ENCODE data around the gene MOB2.
"Not testable (repeated sequence)": the region's sequence is repeated elsewhere in the genome, so short reads cannot be mapped to it uniquely, and the experiment has no call there.

The MOB2 gene

DNA sequence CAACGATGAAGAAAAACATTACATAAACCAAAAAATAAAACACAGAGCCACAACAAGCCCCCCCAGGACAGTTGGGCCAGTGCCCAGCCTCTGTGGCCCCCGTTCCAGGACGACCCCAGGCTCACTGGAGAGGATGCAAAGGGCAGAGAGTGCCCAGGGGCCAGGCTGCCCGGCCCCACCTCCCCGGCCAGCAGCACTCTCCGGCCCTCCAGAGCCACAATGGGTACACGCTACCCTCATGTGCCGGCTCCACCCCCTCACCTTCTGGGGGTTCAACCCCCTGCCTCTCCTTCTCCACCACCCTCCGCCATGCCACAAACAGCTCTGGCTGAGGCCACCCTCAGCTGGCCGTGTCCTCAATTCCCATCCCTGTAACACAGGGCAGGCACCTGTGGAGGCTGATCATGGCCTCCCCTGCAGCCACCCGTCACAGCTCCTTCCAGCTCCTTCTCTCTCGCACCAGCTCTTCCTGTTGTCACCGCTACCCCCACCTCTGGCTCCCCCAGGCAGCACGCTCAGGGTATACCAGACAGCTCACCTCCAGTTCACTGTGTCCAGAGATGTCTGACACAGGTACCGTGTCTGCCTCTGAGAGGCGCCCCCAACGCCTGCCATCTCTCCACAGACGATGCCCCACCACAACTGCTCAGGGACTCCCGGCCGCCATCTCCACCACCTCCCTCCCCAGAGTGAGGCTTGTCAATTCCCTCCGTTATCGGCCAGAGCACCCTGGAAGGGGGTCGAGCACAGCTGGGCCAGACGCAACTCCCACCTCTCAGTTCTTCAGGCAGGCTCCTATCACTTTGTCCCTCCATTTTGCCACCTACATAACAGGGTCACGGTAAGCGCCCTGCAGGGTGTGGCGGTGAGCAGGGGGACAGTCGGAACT lies 30.8 kb upstream of the MOB2 start:
- no peak for DNase-seq (ENCODE audit: low spot score)

DNA sequence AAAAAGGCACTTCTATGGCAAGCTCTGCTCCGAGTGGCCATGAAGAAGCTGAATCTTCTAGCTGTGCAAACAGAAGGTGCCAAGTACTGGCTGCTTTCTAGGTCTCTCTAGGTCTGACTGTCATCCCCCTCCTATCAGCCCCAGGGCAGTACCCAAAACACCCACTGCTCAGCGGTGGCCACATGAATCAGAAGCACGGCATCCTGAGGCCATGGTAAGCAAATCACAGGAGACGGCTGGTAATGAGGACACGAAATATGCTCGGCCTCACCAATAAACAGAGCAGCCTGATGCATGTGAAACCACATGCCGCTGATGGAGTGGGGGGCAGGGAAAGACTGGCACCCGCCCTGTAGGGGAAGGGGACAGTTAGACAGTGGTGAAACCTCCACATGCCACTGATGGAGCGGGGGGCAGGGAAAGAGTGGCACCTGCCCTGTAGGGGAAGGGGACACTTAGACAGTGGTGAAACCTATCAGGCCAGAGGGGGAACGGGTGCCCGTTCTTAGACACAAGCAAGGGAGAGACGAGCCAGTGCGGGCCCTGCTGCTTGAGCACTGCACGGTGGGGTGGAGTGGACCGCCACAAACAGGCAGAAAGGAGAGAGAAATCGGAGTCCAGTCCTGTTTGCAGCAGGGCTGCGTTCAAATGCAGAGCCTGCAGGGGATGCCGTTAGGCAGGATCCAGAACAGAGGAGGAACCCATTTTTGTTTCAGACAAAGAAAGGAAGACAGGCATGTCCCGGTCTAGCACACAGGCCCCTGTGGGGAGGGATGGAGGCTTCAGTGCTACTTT lies 29.9 kb upstream of the MOB2 start:
- no peak for DNase-seq (ENCODE audit: low spot score)

GRCh38 chr11:1515082-1516060 lies 28.8 kb upstream of the MOB2 start:
- DNase-seq (ENCODE audit: low spot score): no peak

GRCh38 chr11:1514336-1515061 lies 27.9 kb upstream of the MOB2 start:
- no peak for DNase-seq (ENCODE audit: low spot score)

GRCh38 chr11:1513326-1514296 lies 27.0 kb upstream of the MOB2 start:
- no peak for DNase-seq (ENCODE audit: low spot score)

GRCh38 chr11:1512531-1513258 lies 26.1 kb upstream of the MOB2 start:
- DNase-seq (ENCODE audit: low spot score): not testable (repeated sequence)

- no peak for DNase-seq (ENCODE audit: low spot score)
Measured at GRCh38 chr11:1511937-1512496, 25.4 kb upstream of the MOB2 start.

GRCh38 chr11:1510928-1511327 lies 24.3 kb upstream of the MOB2 start:
- no peak for DNase-seq (ENCODE audit: low spot score)

- not testable (repeated sequence) for DNase-seq (ENCODE audit: low spot score)
Measured at GRCh38 chr11:1510351-1510750, 23.8 kb upstream of the MOB2 start.

DNA sequence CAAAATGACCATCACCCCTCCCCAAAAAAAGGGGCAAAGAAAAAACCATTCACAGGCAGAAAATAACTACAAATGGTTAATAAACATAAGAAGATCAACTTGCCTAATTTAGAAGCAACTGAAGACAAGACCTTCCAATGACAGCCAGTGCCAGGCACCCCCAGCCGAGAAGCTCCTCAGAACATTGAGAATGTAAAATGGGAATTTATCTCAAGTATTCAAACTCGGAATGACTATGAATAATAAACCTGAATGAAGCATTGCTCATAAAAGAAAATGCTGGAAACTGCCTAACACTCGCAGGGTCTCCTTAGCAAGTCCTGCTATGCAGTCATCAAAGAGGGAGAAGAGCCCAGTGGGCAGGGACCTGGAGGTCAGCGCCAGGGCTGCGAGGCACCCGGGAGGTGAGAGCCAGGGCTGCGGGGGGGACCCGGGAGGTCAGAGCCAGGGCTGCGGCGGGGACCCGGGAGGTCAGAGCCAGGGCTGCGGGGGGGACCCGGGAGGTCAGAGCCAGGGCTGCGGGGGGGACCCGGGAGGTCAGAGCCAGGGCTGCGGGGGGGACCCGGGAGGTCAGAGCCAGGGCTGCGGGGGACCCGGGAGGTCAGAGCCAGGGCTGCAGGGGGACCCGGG lies 23.2 kb upstream of the MOB2 start:
- no peak for DNase-seq (ENCODE audit: low spot score)

- no peak for DNase-seq (ENCODE audit: low spot score)
Measured at GRCh38 chr11:1508986-1509385, 22.4 kb upstream of the MOB2 start.

DNA sequence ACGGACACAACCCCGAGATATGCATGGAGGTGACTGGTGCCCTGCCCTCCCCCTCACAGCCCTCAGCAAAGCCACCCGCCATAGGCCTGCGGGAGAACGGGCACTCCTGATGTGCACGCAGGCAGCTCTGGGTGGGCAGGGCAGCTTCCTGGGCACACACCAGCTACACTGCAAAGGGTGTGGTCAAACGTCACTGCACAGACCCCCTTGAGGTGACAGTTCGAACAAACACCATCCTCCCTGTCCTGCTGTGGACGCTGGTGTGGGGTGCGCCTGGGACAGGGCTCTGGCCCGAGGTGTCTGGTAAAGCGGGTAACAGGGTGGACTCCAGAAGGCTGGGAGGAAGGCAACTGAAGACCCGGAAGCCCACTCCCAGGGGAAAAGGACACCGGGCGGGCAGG lies 21.9 kb upstream of the MOB2 start:
- no peak for DNase-seq (ENCODE audit: low spot score)

GRCh38 chr11:1507381-1508140 lies 21.0 kb upstream of the MOB2 start:
- no peak for DNase-seq (ENCODE audit: low spot score)

DNA sequence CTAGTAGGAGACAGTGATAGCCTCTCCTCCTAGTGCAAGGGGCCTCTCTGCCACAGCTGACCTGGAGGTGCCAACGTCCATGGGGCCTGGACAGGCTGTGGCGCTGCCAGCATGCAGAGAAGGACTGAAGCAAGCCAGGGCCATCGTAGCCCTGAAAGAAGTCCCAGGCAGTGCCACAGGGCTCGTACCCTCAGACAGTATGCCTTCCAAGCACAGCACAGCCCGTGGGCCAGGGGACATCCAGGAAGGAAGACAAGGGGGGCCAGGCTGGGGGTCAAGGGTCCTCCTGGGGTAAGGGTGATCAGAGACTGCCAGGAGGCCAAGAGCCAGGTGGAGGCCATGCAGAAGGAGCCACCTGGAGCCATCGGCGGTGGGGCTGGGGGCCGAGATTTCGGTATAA lies 20.4 kb upstream of the MOB2 start:
- DNase-seq (ENCODE audit: low spot score): no peak

- no peak for DNase-seq (ENCODE audit: low spot score)
Measured at GRCh38 chr11:1505480-1505879, 18.9 kb upstream of the MOB2 start.

DNA sequence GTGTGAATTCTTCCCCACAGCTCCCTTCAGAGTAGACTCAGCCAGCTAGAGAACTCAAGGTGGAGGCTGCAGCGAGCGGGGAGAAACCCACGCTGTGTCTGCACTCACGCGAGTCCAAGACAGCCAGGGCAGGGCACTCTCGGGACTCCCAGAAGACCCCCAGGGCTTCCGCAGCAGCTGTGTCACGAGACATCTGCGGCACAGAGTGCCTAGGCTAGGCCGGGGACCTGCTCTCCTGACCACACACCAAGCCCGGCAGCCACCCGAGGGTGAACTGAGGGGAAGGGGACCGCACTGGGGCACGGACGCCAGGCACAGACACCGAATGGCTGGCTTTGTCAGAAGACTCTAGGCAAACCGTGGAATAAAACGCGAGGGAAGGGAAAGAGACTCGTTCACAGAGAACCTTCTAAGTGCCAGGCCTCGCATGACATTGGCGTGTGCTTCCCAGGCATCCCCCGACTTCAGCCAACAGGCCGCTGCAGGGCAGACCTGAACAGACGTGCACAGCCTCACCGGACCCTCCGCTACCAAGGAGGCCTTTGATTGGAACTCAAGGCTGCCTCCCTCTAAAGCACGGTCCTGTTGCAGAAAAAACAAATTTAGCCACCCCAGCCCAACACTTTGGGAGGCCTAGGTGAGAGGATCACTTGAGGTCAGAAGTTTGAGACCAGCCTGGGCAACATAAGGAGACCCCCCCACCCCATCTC lies 18.2 kb upstream of the MOB2 start:
- no peak for DNase-seq (ENCODE audit: low spot score)

- DNase-seq (ENCODE audit: low spot score): no peak
Measured at GRCh38 chr11:1504138-1504537, 17.6 kb upstream of the MOB2 start.

All from LoVo (cell line).